SK-N-MC (cell line): ENCODE data around the gene ALDH1A2.

Experiments used
- EZH2 ChIP-seq: fragments of 200-600 bp; sonication (generic); IDR thresholded peaks from one replicate; pipeline ENCODE4 v1.6.1; 2017; ENCODE audit warnings: antibody characterized with exemption
- FOXP2 ChIP-seq: optimal IDR thresholded peaks from 2 replicates; pipeline ENCODE3; 2011; ENCODE audit warnings: mild to moderate bottlenecking, moderate library complexity; ENCODE audit not compliant: insufficient read depth; ENCODE audit errors: extremely low read length, control extremely low read depth
- POLR2AphosphoS5 ChIP-seq: IDR thresholded peaks from 2 replicates; pipeline ENCODE4 v1.6.1; 2012; ENCODE audit warnings: mild to moderate bottlenecking, low read depth, low read length, borderline replicate concordance

DNA sequence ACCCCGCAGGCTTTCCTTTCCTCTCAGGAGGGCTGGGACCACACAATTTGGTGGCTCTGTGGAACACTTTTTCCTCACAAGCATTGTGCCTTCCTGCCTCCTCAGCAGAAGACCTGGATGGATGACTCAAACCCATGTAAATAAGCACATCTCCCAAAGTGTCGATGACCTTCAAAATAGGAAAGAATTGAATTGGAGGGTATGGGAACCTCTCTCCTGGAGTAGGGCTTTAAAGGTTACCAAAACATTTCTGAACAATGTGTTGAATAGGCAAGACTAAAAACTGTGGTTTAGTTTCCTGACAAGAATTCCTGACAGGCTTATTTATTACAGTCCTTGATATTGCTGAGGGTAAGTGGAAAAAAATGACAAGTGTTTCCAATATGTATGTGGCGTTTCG is 118.2 kb downstream of the ALDH1A2 start:
- TF ChIP-seq POLR2AphosphoS5 (no peak), FOXP2 (no peak), EZH2 (no peak)
